Right ventricle myocardium superior (tissue), 1 donor: ENCODE results near the gene CST9. TPM values are rescaled to one million over a fixed set of nuclear protein-coding genes. Genes with fewer than 3 reads are reported as not detected.
"Not testable (repeated sequence)": the region's sequence is repeated elsewhere in the genome, so short reads cannot be mapped to it uniquely, and the experiment has no call there.

Source experiments
- ATAC-seq: fragments of 200-7000 bp; cut with Tn5 transposase; one replicate; pipeline ENCODE4 v1.9.1; 2020; ENCODE audit warnings: mild to moderate bottlenecking; ENCODE audit not compliant: poor library complexity
- DNase-seq: peaks from one replicate; pipeline ENCODE4 v3.0.0-alpha.2; 2020
- intact Hi-C: fragments of 100-400 bp; cut with DNase I; formaldehyde crosslinking; loops from one replicate; pipeline ENCODE4 v1.11.2; 2022
- total RNA-seq: library from RNA; stranded (reverse); fragmentation: NEBNext Ultra II Directional; extraction: Animal tissue kit (Norgen Biotek cat#: 25700); gene quantifications from one replicate; pipeline ENCODE4 v1.2.1, GENCODE V29; 2021
- donor health status: DM: no; HTN: yes; CAD: no; lungs with severe emphysema.

The CST9 gene
- total RNA-seq, 1 donor from 2014 or later: not detected

DNA sequence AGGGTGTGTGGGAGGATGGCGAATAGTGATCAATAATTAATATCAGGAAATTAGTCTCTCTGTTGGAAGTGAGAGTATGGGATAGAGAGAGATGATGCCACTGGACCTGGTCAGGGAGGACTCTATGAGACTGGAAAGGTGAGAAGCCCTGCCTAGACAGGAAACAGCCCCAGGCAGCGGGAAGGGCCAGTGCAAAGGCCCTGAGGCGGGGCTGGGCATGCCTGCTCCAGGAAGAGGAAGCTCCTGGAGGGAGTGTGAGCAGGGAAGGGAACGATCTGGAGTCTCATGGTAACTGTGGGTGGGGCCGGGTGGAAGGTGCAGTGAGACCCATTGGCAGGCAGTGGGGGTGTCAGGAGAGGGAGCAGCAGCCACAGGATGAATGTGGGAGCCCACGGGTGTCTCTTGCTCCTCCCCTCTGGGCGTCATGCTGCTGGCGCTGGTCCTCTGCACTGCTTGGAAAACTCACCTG is 33.8 kb upstream of the CST9 start:
- peak; percentile 45 for DNase-seq
- no peak for ATAC-seq
- intact Hi-C loops: no loop called here

DNA sequence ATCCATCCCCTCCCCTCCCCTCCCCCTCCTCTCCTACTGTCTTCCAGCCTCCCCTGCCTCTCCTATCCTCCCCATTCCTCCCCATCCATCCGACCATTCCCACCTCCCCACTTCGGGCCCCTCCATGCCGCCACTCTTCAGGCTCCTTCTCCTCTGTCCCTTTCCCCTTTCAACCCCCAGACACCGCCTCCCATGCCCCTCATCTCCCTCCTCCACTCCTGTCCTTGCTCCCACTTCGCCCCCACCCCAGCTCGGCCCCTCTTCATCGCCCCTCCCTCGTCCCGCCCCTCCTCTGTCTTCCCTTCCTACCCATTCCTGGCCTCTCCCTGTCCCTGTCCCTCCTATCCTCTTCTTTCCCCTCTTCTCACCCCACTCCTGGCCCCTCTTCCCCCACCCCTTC is 32.6 kb upstream of the CST9 start:
- DNase-seq: no peak
- ATAC-seq: no peak
- intact Hi-C loops: no loop called here

DNA sequence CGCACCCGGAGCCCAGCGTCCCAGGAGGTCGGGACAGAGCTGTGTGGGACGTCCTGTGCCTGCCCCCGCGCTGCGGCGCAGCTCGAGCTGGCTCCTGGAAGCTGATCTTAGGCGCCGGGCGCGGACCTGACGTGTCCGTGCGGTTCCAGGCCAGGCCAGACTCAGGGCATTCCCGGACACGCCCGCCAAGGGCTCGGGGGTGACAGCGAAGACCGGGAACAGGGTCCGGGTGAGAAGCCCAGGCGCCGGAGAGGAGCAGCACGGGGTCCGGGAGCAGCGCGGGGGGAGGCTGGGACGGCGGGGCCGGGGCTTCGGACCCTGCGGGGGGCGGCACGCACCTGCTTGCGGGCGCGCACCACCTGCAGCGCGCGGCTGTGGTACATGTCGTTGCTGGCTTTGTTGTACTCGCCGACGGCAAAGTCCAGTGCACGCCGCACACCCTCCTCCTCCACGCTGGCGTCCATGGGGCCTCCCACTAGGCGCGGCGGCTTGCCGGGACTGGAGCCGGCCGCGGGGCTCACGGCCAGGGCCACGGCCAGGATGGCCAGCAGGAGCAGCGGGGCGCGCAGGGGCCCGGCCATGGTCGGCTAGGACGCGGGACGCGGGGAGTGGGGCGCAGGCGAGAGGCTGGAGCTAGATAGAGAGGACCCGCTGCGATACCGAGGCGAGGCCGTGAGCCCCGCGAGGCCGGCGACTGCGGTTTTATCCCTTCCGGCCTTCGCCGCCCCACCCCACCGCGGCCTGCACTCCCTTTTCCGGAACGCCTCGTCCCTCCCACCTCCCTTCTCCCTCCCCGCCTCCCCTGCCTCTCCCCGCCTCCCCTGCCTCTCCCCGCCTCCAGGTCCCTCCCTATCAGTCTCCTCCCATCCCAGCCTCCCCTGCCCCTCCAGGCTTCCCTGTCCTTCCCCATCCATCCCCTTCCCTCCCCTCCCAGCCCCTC is 31.8 kb upstream of the CST9 start, which contains the start of gene CST3:
TSS of gene CST3 (minus strand) at position 674 of the 940 bp plus-strand sequence. CDS start at position 581, 93 bp downstream.
- intact Hi-C loops: no loop called here
- ATAC-seq (peak; percentile 86), DNase-seq (peak; percentile 95)

DNA sequence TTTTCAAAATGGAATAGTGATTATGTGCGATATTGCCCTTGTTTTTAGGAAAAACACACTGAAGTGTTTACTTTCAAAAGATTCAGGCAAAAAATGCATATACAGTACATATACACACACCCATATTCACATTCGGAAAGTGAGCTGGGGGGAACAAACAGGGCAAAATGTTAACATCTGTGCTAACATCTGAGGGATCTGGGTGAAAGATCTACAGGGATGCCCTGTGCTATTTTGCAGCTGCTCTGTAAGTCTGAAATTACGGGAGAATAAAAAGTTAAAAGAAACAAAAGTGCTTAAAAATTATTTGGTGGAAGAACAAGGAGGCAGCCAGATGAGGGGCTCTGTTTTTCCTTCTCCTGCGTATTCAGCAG is 31.2 kb upstream of the CST9 start:
- no peak for DNase-seq
- ATAC-seq: no peak
- intact Hi-C loops: no loop called here

DNA sequence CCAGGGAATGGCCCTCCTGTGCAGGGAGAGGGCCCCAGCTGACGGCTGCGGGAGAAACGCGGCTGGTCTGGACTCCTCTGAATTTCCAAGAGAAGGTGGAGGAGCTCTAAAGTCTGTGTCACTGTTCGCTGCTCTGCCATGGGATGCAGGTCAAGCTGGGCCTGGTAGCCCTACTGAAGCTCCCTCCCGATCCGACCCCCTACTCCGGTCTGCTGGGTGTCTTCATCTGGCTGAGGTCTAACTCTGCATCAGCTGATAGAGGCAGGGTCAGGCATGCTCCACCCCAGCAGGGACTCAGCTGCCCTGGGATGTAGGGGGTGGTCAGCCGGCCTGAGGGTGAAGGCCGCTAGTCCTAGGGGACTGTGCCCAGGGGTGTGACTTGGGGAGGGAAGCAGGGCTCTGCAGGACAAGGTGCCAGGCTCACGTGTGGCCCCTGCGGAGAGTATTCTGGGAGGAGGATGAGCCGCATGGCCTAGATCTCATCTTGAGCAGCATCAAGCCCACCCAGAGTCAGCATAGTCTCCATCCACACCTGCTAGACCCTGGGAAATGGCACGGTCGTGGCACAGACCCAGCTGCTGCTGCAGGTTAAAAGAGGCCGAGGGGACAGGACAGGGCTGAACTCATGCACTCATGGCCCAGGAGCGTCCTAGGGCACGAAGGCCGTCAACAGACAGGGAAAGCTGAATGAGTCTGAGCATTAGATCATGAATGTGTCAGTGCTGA is 30.6 kb upstream of the CST9 start:
- intact Hi-C loops: no loop called here
- DNase-seq: no peak
- no peak for ATAC-seq

DNA sequence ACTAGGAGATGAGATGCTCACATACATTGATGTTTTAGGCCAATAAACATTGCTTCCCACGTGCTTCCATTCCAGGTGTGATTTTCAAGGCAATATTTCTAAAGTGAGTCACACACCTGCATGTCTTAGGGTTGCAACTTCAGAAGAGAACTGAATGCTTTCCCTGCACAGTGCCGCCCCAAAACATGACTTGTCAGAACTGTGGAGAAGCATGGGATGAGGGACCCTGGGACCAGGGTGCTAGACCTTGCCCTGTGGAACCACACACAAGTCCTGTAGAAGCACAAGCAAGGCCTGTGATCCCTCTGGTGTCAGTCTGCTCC is 30.0 kb upstream of the CST9 start:
- intact Hi-C loops, ATAC-seq, DNase-seq: not testable (repeated sequence)

DNA sequence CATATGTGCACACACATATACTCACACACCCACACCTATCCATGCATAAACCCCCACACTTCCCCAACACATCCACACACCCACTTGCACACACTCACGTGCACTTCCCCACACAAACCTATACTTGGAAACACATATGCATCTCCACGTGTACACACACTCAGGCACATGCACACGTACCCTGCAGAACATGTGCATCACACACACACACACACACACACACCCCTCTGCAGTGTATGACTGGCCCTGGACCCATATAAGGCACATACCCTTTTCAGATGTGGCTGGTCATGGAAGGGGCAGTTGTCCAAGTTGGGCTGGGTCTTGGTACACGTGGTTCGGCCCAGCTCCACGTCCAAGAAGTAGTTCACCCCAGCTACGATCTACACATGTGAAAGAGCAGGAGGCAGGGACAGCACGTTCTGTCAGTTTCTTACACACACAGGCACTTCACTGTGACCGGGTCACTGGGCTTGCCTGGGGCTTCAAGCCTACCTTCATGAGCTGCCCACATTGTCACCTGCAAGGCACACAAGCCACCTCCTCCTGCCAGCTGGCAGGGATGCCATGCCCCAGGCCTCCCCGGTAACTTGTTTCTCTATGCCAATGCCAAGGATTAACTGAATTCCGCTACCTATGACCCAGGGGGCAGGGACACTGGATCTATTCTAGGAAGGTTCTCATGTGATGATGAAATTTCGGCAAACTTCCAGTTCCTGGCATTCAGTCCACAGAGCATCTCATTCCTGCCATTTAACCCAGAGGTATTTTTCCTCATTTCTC is 29.5 kb upstream of the CST9 start:
- peak; percentile 48 for ATAC-seq
- peak; percentile 81 for DNase-seq
- intact Hi-C loops: no loop called here

DNA sequence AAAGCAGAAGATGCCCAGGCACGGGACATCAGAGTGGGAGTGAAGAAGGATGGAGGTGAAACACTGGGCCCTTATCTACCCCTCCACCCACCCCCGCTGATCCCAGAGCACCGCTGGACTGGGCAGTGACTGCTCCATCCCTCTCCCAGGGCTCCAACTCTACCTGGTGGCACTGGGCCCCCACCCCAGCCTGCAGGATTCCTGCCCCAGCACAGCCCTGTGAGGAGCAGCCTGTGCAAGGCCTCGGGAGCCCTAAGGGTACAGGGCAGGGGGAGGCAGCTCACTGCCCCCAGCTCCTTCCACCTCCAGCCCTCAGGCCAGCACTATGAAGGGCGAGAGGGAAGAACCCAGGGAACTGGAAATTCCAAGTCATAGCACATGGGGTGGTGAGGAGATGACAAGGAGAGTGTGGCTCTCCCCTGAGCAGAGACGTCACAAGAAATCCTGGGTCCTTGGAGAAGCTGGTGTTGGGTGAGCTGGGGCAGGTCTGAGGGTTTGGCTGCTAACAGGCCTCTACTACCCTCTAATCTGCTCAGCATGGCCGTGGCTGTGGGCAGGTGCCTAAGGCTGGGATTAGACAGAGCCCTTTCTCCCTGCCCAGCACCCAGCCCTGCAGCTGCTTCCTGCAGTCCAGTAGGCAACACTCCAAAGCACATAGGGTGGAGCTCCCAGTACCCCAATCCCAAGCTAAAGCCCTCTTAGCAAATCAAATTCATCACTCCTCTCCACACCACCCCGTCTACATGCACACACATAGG is 28.5 kb upstream of the CST9 start:
- intact Hi-C loops: no loop called here
- ATAC-seq: no peak
- peak; percentile 55 for DNase-seq

DNA sequence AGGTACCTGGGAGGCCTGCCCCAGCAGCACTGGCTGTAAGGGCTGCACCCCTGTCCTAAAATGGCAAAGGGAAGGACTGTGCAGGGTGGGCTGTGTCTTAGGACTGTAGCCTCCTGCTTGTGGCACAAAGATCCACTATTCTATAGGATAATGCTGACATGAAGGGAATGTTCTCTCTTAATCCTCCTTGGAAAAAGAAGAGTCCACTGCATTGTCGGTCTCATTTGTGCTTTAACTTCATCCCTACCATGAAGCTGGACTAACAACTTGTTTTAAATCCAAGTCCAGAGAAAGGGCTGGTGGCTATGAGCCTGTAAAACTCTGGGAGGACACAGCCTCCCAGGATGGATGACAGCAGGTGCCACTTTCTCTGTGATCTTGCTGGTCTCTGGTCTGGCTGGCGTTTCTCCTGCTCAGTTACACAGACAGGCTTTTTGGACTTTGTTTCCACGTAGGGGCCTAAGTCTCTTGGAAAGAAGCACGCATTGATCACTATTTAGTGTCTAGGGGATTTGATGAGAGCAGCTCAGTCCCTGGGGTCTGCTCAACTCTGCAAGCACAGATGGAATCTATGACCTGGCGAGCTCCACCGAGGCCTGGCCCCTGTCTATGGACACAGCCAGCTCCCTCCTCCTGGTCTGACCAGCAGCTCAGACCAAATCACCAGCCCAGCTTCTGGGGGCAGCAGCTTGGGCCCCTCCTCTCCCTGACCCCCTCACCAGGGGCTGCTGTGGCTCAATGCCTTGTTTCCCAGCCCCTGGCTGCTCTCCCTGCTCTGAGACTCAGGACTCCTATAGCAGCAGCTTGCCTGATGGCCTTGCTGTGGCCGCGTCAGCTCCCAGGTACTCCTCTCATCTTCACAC is 27.2 kb upstream of the CST9 start:
- no peak for DNase-seq
- ATAC-seq: no peak
- intact Hi-C loops: no loop called here

DNA sequence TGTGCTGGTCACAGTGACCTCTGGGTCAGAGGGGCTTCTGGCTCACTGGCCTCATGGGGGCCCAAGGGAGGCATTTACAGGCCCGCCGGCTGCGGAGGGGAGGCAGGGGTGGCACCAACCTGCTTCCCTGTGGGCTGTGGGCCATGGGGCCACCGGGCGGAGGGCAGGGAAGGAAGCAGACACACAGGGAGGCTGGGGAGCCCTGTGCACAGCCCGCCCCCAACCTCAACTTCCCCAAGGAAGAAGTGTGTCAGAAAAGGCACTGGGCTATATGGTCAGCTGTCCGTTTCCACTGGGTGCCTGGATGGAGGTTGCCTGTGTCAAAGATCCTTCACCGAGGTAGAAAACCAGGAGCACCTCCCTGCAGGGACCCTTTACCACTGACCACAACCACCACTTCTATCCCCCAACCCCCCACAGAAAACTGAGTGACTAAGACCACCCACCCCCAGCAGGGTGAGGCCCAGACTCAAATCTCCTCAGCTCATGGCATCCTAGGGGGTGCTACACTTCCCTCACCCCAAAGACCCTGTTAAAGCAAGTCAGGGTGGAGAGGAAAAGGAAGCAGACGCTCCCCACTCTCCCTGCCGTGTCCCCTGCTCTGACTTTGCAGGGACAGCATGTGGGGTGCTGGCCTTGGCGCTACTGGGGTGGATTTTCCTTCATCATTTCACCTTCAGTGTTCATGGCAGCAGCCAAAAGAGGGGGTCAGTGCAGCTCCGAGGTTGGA is 26.4 kb upstream of the CST9 start:
- ATAC-seq (no peak), DNase-seq (no peak)
- intact Hi-C loops: no loop called here

DNA sequence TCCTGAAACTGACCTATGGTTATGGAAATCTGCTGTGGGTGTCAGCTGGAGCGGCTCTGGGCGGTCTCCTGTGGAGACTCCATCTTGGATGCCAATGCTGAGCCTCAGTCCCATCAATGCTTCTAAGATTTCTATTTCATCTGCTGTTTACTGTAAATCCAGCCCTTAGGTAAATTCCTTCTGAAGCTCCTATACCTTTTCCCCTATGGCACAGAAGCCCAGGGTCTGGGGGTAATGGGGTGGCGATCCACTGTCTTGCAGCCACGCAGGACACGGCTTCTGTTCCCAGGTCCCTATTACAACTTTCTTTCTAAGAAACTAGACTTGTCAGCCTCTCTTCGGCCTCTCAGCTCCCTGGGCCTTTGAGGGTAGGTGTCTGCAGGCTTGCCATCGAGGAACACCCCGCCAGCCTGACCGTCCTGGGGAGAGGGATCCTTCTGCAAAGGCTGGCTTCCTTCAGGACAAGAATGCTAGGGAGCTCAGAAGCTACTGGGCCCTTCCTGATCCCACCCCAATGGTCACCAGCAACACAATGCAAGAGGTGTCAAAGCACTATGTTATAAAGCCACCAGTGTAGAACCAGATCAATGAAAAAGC is 25.6 kb upstream of the CST9 start:
- ATAC-seq (no peak), DNase-seq (no peak)
- intact Hi-C loops: no loop called here

DNA sequence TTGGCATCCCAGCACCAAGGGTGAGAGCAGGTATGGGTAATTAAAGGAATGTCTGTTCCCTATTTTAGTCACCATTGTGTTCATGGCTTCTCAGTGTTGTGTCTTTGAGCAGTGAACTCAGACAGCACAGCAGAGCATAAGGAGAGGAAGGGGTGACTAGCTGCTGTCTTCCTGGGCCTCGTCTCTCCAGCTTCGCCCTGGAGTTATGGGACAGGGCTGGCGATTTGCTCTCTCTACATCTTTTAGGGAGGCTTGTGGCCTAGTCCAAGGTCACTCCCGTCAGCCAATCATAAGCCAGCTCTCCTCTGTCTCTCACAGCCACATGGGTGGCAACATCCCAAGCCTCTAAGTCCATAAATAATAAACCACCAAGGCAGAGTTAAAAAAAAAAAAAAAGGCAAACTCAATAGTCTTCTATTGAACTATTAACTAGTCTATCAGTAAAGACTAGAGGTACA is 24.7 kb upstream of the CST9 start:
- DNase-seq: no peak
- intact Hi-C loops: no loop called here
- ATAC-seq: no peak

DNA sequence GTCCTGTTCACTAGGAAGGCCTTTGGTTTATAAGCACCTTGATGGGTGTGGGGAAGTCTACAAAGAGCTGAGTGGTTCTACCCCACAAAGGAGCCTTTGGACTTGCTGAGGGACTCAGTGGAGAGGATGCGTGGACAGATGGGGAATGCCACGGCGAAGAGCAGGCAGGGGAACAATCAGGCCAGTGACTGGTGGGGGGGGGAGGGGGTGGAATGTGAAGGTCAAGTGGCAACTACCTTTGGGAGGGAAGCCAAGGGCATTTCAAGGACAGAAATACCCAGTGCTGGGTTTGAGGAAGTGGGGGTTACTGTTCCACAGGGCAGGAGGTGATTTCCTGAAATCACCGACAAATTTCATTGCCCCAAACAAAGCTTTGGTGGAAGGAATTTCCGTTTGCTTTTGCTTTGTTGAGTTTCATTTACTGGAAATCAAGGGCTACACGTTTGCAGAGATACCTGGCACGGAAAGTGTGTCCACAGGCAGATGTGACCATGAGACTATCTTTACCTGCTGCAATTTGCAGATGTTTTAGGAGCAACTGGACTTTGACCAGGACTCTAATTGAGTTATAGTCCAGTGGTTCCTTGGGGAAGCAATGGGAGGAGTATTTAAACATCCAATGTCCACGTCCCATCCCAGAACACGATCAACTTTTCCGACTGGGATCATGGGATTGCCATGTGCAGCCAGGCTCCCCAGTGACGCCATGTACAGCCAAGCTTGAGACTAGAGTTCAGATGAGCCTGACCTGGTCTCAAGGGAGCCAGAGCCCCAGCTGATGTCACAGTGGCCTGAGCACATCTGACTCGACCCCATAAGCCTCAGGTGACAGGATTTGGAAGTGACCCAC is 24.1 kb upstream of the CST9 start:
- ATAC-seq (no peak), DNase-seq (no peak)
- intact Hi-C loops: no loop called here

DNA sequence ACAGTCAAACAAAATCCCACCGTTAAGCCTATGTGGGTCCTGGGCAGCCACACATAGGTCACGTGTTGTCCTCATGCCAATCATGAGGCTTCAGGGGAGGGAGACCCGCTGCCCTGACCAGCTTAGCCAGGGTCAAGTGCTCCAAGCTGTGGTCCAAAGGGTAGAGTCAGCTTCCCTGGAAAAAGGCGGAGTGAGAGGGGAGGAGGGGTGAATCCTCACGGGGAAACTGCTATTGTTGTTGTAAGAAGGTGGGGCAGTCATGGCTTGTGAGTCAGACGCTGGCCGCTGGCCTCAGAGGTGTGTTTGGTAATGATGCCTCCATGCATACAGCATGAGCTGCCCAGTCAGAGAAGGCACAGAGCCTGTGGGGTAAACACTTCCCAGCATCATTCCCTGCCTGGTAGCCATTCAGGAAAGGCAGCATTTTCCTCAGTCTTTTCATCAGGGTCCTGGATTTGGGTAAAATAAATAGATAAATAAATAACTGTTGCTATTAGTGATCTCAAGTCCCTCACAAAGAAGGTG is 23.4 kb upstream of the CST9 start:
- intact Hi-C loops: no loop called here
- peak; percentile 68 for DNase-seq
- ATAC-seq: peak; percentile 22

DNA sequence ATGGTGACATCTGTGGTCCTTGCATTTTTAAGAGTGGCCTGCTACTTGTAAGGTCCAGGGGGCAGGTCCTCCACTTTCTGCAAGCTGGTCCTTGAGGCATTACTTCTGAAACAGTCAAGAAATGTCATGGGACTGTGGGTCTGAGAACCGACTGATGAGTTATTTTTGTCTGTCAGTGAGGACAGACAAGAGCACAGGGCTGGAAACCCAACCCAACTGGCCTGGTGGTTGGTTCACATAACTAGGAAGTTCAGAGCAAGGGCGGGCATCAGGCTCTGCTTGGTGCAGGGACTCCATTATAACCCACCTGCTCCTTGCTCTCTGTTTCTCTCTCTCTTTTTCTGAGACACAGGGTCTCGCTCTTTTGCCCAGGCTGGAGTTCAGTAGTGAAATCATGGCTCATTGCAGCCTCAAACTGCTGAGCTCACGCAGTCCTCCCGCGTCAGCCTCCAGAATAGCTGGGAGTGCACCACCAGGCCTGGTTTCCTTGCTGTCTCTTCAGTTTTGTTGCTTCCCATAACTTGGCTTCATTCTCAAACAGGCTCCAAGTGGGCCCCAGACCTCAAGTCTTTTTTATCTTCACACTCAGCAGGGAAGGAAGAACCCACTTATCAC is 22.8 kb upstream of the CST9 start:
- ATAC-seq: no peak
- intact Hi-C loops: no loop called here
- no peak for DNase-seq
